CD4-positive, CD25-positive, alpha-beta regulatory T cell (primary cell): ENCODE data around the gene MICAL2. TPM values are rescaled to one million over a fixed set of nuclear protein-coding genes. Genes with fewer than 3 reads are reported as not detected.

Source experiments
- ATAC-seq, 2 donors: fragments of 150-1000 bp; cut with Tn5 transposase; one replicate each; pipeline ENCODE4 v1.10.0; 2021; ENCODE audit warnings: low read depth in 2 of 2, moderate number of reproducible peaks in 2 of 2, moderate library complexity in 1 of 2
- DNase-seq, 3 donors: peaks; one replicate each; pipeline versions ENCODE4 v3.0.0 to v3.0.0-alpha.2; 2012 to 2022; ENCODE audit warnings: mixed read lengths in 1 of 3
- H3K27ac ChIP-seq: one replicate; pipeline ENCODE4 v1.7.0; 2013; ENCODE audit warnings: mild to moderate bottlenecking, low read length; ENCODE audit not compliant: insufficient read depth, poor library complexity, severe bottlenecking
- H3K27me3 ChIP-seq: one replicate; pipeline ENCODE4 v1.7.0; 2013; ENCODE audit warnings: low read length; ENCODE audit not compliant: control insufficient read depth, insufficient read depth
- H3K36me3 ChIP-seq: one replicate; pipeline ENCODE4 v1.7.0; 2013; ENCODE audit warnings: mild to moderate bottlenecking, low read length, moderate library complexity; ENCODE audit not compliant: control insufficient read depth, insufficient read depth
- H3K4me1 ChIP-seq: 2 replicates; pipeline ENCODE4 v1.7.0; 2013; ENCODE audit warnings: mild to moderate bottlenecking, low read length; ENCODE audit not compliant: insufficient read depth, control insufficient read depth, poor library complexity, severe bottlenecking
- H3K4me3 ChIP-seq: one replicate; pipeline ENCODE4 v1.7.0; 2013; ENCODE audit warnings: low read depth, mild to moderate bottlenecking, low read length, moderate library complexity
- H3K9me3 ChIP-seq, 2 experiments: 1 replicate in 1 of 2; 2 replicates in 1 of 2; pipeline ENCODE4 v1.7.0; 2013; ENCODE audit warnings: low read length in 2 of 2, mild to moderate bottlenecking in 1 of 2, moderate library complexity in 1 of 2; ENCODE audit not compliant: control insufficient read depth in 2 of 2
- H3K27ac Mint-ChIP-seq, 3 donors: one replicate each; pipeline ENCODE4 v1.8.0; 2020 to 2022; ENCODE audit warnings: mild to moderate bottlenecking in 3 of 3, mixed read lengths in 3 of 3, moderate library complexity in 2 of 3
- H3K27me3 Mint-ChIP-seq: one replicate; pipeline ENCODE4 v1.8.0; 2022; ENCODE audit warnings: mild to moderate bottlenecking, mixed read lengths
- H3K36me3 Mint-ChIP-seq: one replicate; pipeline ENCODE4 v1.8.0; 2020; ENCODE audit warnings: mixed read lengths
- H3K4me1 Mint-ChIP-seq, 4 donors: one replicate each; pipeline ENCODE4 v1.8.0; 2020 to 2022; ENCODE audit warnings: mixed read lengths in 4 of 4, mild to moderate bottlenecking in 1 of 4
- H3K4me3 Mint-ChIP-seq, 4 donors: one replicate each; pipeline ENCODE4 v1.8.0; 2020 to 2022; ENCODE audit warnings: mild to moderate bottlenecking in 4 of 4, mixed read lengths in 4 of 4, moderate library complexity in 3 of 4
- H3K9me3 Mint-ChIP-seq, 7 donors: one replicate each; pipeline ENCODE4 v1.8.0; 2020 to 2022; ENCODE audit warnings: mixed read lengths in 7 of 7, mild to moderate bottlenecking in 3 of 7, moderate library complexity in 2 of 7
- polyA plus RNA-seq, 4 donors: library from polyadenylated mRNA; unstranded; fragments of 300-500 nt; fragmentation: Illumina TruSeq; gene quantifications; one replicate each; pipeline ENCODE4 v1.2.3, GENCODE V29; 2021
- total RNA-seq: library from RNA; stranded (reverse); gene quantifications from one replicate; pipeline ENCODE4 v1.2.3, GENCODE V29; 2022

Gene MICAL2
- total and polyA plus RNA-seq, 5 donors from 2014 or later = 15.9 to 67.5 (median 24.4) TPM

GRCh38 chr11:12253843-12254281 is 143.5 kb downstream of the MICAL2 start:
- peaks cover 0 to 2% (median 0%) of the 10 kb centered on the region in 7 donors for H3K9me3 Mint-ChIP-seq
- Histone ChIP-seq H3K4me3 (no peak overlapping the region), H3K36me3 (peaks cover 47% of the 10 kb centered on the region), H3K27me3 (no peaks in the 10 kb centered on the region), H3K27ac (no peak overlapping the region), H3K4me1 (no peaks in the 10 kb centered on the region), H3K9me3 (no peaks in the 10 kb centered on the region)
- H3K4me3 Mint-ChIP-seq = no peak overlapping the region
- H3K27ac Mint-ChIP-seq = no peak overlapping the region
- H3K4me1 Mint-ChIP-seq = no peaks in the 10 kb centered on the region
- no peaks in the 10 kb centered on the region for H3K27me3 Mint-ChIP-seq
- ATAC-seq = no peak
- peaks cover 4% of the 10 kb centered on the region for H3K36me3 Mint-ChIP-seq
- no peak for DNase-seq

GRCh38 chr11:12258451-12258850 is 148.1 kb downstream of the MICAL2 start:
- H3K27ac Mint-ChIP-seq = no peak overlapping the region
- DNase-seq = no peak
- H3K9me3 Mint-ChIP-seq = no peaks in the 10 kb centered on the region
- no peak overlapping the region for H3K27ac ChIP-seq
- no peak overlapping the region for H3K4me3 ChIP-seq
- no peaks in the 10 kb centered on the region for H3K4me1 Mint-ChIP-seq
- no peak for ATAC-seq
- peaks cover 67% of the 10 kb centered on the region for H3K36me3 ChIP-seq
- H3K27me3 Mint-ChIP-seq = no peaks in the 10 kb centered on the region
- H3K27me3 ChIP-seq = no peaks in the 10 kb centered on the region
- H3K36me3 Mint-ChIP-seq = peaks cover 28% of the 10 kb centered on the region
- H3K9me3 ChIP-seq = no peaks in the 10 kb centered on the region
- no peak overlapping the region for H3K4me3 Mint-ChIP-seq
- H3K4me1 ChIP-seq = no peaks in the 10 kb centered on the region

GRCh38 chr11:12259956-12260355 is 149.6 kb downstream of the MICAL2 start:
- Histone ChIP-seq H3K27me3 (no peaks in the 10 kb centered on the region), H3K27ac (no peak overlapping the region), H3K9me3 (no peaks in the 10 kb centered on the region), H3K36me3 (peaks cover 72% of the 10 kb centered on the region), H3K4me3 (no peak overlapping the region), H3K4me1 (no peaks in the 10 kb centered on the region)
- H3K36me3 Mint-ChIP-seq = peaks cover 28% of the 10 kb centered on the region
- H3K9me3 Mint-ChIP-seq = no peaks in the 10 kb centered on the region
- no peak for DNase-seq
- H3K4me1 Mint-ChIP-seq = no peaks in the 10 kb centered on the region
- H3K27me3 Mint-ChIP-seq = no peaks in the 10 kb centered on the region
- H3K27ac Mint-ChIP-seq = no peak overlapping the region
- ATAC-seq = no peak
- H3K4me3 Mint-ChIP-seq = no peak overlapping the region

GRCh38 chr11:12260731-12261521 is 150.5 kb downstream of the MICAL2 start:
- DNase-seq (no peak), ATAC-seq (no peak)
- Mint-ChIP-seq H3K9me3 (no peaks in the 10 kb centered on the region), H3K27me3 (no peaks in the 10 kb centered on the region), H3K27ac (no peak overlapping the region), H3K36me3 (peaks cover 28% of the 10 kb centered on the region), H3K4me3 (no peak overlapping the region), H3K4me1 (no peaks in the 10 kb centered on the region)
- Histone ChIP-seq H3K4me1 (no peaks in the 10 kb centered on the region), H3K4me3 (no peak overlapping the region), H3K36me3 (peaks cover 70% of the 10 kb centered on the region), H3K27me3 (no peaks in the 10 kb centered on the region), H3K27ac (no peak overlapping the region), H3K9me3 (no peaks in the 10 kb centered on the region)

- H3K4me1 Mint-ChIP-seq = no peaks in the 10 kb centered on the region
Observed at GRCh38 chr11:12261551-12261950, 151.2 kb downstream of the MICAL2 start.

GRCh38 chr11:12263141-12263693 is 152.8 kb downstream of the MICAL2 start:
- Histone ChIP-seq H3K4me1 (no peaks in the 10 kb centered on the region), H3K4me3 (no peak overlapping the region), H3K27me3 (no peaks in the 10 kb centered on the region), H3K36me3 (peaks cover 51% of the 10 kb centered on the region), H3K9me3 (no peaks in the 10 kb centered on the region), H3K27ac (no peak overlapping the region)
- no peaks in the 10 kb centered on the region for H3K4me1 Mint-ChIP-seq
- no peak overlapping the region for H3K4me3 Mint-ChIP-seq
- H3K27me3 Mint-ChIP-seq = no peaks in the 10 kb centered on the region
- peaks cover 28% of the 10 kb centered on the region for H3K36me3 Mint-ChIP-seq
- DNase-seq (no peak), ATAC-seq (no peak)
- H3K27ac Mint-ChIP-seq = no peak overlapping the region
- no peaks in the 10 kb centered on the region for H3K9me3 Mint-ChIP-seq

More at GRCh38 chr11:12261551-12261950, 151.2 kb downstream of the MICAL2 start:
- no peak for ATAC-seq
- no peaks in the 10 kb centered on the region for H3K27me3 ChIP-seq
- no peak for DNase-seq
- no peak overlapping the region for H3K27ac ChIP-seq
- no peaks in the 10 kb centered on the region for H3K9me3 ChIP-seq
- Mint-ChIP-seq H3K36me3 (peaks cover 28% of the 10 kb centered on the region), H3K27me3 (no peaks in the 10 kb centered on the region), H3K4me3 (no peak overlapping the region), H3K9me3 (no peaks in the 10 kb centered on the region), H3K27ac (peak overlapping the region in 1 of 3 donors; percentile 57)
- no peaks in the 10 kb centered on the region for H3K4me1 ChIP-seq
- peaks cover 64% of the 10 kb centered on the region for H3K36me3 ChIP-seq
- H3K4me3 ChIP-seq = no peak overlapping the region

- Mint-ChIP-seq H3K36me3 (peaks cover 24% of the 10 kb centered on the region), H3K4me3 (no peak overlapping the region), H3K4me1 (no peaks in the 10 kb centered on the region), H3K27ac (no peak overlapping the region), H3K9me3 (no peaks in the 10 kb centered on the region), H3K27me3 (no peaks in the 10 kb centered on the region)
- H3K4me3 ChIP-seq = no peak overlapping the region
- H3K4me1 ChIP-seq = no peaks in the 10 kb centered on the region
- no peaks in the 10 kb centered on the region for H3K9me3 ChIP-seq
- DNase-seq (no peak), ATAC-seq (no peak)
- no peaks in the 10 kb centered on the region for H3K27me3 ChIP-seq
- peaks cover 44% of the 10 kb centered on the region for H3K36me3 ChIP-seq
- no peak overlapping the region for H3K27ac ChIP-seq
Observed at GRCh38 chr11:12264361-12264760, 154.0 kb downstream of the MICAL2 start.

GRCh38 chr11:12266132-12266531 is 155.7 kb downstream of the MICAL2 start:
- H3K9me3 Mint-ChIP-seq = no peaks in the 10 kb centered on the region
- H3K4me1 Mint-ChIP-seq = no peaks in the 10 kb centered on the region
- H3K36me3 ChIP-seq = peaks cover 27% of the 10 kb centered on the region
- peaks cover 17% of the 10 kb centered on the region for H3K36me3 Mint-ChIP-seq
- H3K4me3 Mint-ChIP-seq = no peak overlapping the region
- no peak overlapping the region for H3K27ac ChIP-seq
- H3K27me3 ChIP-seq = no peaks in the 10 kb centered on the region
- no peaks in the 10 kb centered on the region for H3K4me1 ChIP-seq
- no peak overlapping the region for H3K4me3 ChIP-seq
- DNase-seq (no peak), ATAC-seq (no peak)
- no peaks in the 10 kb centered on the region for H3K27me3 Mint-ChIP-seq
- no peaks in the 10 kb centered on the region for H3K9me3 ChIP-seq
- H3K27ac Mint-ChIP-seq = no peak overlapping the region
